HG03025 (cell line): ENCODE measurements around the gene SESN3.
"Not testable (repeated sequence)": the region's sequence is repeated elsewhere in the genome, so short reads cannot be mapped to it uniquely, and the experiment has no call there.

ENCODE experiments used
- ATAC-seq: cut with Tn5 transposase; IDR thresholded peaks from one replicate; pipeline ENCODE4 v1.9.1; 2021; ENCODE audit warnings: mild to moderate bottlenecking, moderate library complexity; ENCODE audit not compliant: unreplicated experiment, low FRiP score

The SESN3 gene

GRCh38 chr11:95253141-95253540 lies 22.1 kb upstream of the SESN3 start:
- ATAC-seq, result no peak

- no peak for ATAC-seq
Measured at GRCh38 chr11:95252586-95252985, 21.6 kb upstream of the SESN3 start.

DNA sequence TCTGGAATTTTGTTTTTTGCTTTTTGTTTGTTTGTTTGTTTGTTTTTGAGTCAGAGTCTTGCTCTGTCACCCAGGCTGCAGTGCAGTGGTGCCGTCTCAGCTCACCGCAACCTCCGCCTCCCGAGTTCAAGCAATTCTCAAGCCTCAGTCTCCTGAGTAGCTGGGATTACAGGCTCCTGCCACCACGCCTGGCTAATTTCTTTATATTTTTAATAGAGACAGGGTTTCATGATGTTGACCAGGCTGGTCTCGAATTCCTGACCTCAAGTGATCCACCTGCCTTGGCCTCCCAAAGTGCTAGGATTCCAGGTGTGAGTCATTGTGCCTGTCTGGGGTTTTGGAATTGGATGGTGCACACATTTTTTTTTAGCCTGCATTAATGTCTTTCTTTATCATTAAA lies 20.9 kb upstream of the SESN3 start:
- not testable (repeated sequence) for ATAC-seq

DNA sequence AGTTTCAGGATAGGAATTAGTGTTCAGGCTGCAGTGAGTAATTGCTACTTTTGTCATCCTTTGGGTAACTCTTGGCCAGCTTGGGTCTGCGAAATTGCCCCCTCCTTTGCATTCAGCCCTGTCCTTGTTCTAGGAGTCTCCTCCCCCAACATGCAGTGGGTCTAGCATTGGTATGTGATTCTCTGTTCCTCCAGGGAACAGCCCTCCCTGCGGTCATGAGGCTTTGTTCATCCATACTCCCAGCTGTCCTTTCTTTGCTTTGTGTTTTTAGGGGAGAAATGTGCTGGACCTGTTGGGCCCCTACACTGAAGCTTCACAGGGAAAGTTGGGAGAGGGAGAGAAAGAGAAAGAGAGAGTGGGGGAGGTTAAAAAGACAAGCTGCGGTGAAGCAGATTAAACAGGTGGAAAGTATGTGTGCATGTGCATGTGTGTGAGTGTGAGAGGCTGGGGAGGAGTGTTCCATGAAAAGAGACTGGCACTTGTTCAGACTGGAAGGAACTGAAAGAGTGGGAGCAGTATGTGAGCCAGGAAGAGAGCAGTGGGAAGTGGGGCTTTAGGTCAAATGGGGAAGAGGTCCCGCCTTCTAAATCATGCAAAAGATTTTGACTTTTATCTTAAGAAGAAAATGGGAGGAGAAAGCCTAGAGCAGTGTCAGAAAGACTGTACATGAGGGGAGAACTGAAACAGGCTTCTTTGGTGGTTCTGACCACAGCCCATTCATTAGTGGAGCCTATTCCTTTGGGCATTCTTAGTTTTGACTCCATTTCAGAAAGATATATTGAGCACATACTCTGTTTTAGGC lies 17.9 kb upstream of the SESN3 start:
- peak; percentile 78 for ATAC-seq

- no peak for ATAC-seq
Measured at GRCh38 chr11:95247883-95248282, 16.9 kb upstream of the SESN3 start.

GRCh38 chr11:95247127-95247684 lies 16.2 kb upstream of the SESN3 start:
- no peak for ATAC-seq

DNA sequence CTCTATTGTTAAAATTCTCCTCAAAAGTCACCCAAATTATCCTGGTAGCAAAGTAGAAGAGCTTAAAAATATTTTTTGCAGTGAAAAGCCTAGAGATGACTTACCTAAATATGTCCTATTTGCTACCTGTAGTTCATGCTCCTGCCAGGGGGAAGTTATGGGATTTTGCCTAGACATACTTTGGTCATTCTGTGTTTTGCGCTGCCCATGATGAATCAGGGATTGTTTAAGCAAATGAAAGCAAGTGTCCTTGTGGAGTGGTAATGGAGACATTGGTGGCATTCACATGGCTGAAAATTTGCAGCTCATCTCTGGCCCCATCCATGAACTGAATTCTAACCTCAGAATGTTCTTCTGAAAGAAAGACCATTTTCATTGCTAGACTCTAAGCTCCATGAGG lies 14.6 kb upstream of the SESN3 start:
- no peak for ATAC-seq

DNA sequence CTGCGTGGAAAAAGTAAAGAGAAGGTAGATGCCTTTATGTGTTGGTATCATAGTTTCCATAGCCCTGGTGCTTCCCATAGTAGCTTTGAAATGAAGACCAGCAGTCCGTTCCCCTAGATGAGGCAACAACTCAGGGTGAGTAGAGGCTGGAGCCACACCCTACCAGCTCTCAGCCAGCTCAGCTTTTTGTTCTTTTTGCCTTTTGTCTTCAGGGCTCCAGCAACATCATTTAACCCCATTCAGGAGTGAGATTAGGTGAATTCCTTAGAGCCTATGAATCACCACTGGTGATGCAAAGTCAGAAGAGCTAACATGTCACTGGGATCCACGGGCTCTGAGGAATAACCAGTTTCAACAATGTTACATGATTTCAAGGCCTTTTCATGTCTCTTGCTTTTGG lies 14.0 kb upstream of the SESN3 start:
- ATAC-seq, result no peak

- no peak for ATAC-seq
Measured at GRCh38 chr11:95243673-95244072, 12.7 kb upstream of the SESN3 start.

DNA sequence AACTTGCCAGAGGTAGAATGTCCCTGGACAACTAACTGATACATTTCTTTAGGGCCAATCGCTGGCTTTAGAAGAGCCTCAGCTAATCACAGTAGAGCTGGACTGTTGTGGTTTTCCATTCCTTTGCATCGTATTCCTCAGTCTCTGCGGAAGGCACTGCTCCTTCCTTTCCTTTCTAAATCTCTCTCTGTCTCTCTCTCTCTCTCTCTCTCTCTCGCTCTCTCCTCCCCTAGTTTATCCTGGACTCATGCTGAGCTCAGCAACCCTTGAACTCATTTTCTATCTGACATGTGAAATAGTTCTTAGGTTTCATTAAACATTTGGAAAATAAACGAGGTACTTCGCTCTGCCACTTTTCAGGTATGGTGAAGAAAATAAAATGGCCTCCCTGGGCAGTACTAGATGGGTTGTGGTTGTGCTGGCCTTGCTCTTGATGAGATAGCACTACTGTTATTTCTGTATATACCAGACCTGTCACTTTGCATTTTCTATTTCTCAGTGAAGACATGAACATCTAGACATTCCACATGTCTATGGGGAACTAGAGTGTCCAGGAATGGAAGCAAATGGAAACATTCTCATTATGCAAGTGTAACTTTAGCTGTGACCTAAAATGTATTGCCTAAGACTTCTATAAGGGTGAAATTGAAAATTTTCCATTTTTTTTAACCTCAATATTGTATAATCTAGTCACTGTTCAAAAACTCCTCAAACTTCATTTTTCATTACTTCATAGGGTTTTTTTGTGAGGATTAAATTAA lies 12.0 kb upstream of the SESN3 start:
- no peak for ATAC-seq

DNA sequence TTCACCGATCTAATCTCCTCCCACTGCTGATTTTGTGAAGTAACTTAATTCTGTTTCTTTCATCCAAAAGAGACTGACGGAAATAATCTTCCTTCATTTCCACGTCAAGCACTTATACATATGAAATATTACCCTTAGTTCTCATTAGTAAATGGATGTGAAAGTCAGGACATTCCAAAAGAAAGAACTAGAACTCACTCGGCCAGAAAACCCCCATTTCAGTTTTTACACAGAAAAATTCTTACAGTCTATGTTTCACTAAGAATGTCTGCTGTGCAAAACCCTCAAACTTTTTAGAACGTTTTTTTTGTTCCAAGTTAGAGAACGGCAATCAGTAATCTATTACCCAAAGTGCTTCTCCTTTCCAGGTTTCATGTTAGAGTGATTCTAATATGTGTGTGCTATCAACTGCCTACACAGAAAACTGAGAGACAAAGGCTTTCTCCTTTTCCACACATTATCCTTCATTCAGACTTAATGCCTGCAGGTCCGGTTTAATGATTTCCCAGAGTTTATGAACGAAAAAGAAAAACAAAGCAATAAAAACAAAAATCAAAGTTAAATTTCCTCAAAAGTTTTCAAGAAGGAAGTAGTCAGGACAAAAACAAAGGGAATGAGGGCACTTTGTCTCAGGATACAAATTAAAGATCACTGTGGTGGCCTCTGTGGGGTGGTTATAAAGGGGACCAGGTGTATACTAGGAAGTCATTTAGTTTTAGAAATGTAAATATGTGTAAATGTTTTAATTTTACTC lies 11.3 kb upstream of the SESN3 start:
- no peak for ATAC-seq

DNA sequence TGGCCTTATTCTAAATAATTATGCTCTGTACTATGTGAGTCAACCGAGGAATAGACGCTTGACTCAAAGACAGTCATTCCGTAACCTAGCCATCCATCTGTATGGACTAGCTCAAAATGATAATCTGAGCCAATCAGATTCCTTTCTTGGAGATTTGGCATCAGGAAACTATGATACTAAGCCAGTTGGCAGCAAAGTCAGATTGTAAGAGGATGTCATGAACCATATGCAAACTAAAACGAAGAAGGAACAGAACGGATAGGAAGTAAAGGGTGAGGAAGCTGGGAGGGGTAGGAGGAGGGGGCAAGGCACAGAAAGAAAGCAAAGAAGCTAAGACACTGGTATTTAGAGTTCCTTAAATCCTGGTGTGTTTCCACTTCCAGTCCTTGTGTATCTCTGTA lies 10.7 kb upstream of the SESN3 start:
- no peak for ATAC-seq

GRCh38 chr11:95239871-95240649 lies 9.1 kb upstream of the SESN3 start:
- ATAC-seq, result no peak

DNA sequence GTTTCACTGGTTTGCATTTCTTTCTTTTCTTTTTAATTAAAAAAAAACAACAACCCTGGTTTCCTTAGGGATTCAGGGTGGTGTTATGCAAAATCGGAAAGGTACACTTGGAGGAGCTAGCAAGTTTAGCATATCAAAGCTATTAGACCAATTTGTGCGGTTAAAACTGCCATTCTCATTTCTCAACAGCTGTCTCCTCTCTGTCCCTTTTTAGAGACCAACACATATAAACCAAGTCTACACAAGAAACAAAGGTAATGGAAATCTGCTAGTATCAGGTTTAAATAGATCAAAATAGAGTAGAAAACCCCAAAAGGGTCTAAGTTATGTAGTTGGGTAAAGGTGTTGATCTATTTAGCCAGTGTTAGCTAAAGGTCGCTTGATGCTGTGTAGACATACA lies 1.7 kb upstream of the SESN3 start:
- ATAC-seq, result no peak

GRCh38 chr11:95231881-95232605 lies 1.0 kb upstream of the SESN3 start:
- ATAC-seq, result no peak

GRCh38 chr11:95230810-95231126 lies 234 bp downstream of the SESN3 start:
- peak; percentile 13 for ATAC-seq

DNA sequence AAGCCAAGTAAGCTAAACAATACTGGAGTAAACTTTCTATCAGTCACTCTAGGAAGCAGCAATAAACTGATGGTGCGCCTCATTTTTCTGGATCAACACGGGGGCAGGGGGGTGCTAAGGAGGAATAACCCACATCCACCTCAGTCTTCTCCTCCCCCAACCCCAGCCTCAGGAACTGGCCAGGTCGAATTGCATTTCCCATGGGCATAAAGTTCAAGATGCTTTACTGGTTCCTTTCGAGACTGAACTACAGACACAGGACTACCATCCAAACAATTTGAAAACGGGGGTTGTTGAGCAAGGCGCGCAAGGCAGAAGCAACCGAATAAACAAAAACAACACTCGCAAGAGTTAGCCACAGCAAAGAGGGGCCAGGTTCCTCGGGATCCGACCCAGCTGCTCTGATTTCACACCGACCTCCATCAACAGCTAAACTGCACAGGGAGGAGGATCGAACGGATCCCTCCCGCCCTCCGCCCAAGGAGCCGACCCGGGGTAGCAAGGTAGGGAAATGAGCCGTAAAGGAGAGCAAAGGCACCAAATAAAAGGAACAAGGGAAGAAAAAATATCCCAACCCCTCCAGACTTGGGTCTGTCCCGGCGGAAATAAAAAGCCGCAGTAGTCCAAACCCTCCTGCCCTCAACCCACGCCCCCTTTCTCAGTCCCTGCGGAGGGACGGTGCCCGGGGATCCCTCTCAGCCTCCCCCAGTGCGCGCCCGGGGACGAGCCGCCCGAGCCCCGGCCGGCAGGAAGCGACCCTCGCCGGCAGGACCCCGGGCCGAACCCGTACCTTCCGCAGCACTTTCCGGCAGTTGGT lies 801 bp downstream of the SESN3 start:
- peak; percentile 6 for ATAC-seq

- ATAC-seq, result no peak
Measured at GRCh38 chr11:95229199-95229992, 1.6 kb downstream of the SESN3 start.
